SK-N-SH (cell line): Measurements from ENCODE around the gene ARF5. TPM values are rescaled to one million over a fixed set of nuclear protein-coding genes. Genes with fewer than 3 reads are reported as not detected.

Source experiments
- CTCF ChIA-PET: fragments of 300-600, 350-600 bp; formaldehyde crosslinking; extraction: SDS; loops from one replicate; lab custom pipeline; 2021; lab: Yijun Ruan, JAX
- POLR2A ChIA-PET: fragments of 350-600 bp; sonication (Branson Sonifier 250); formaldehyde crosslinking; extraction: SDS; loops from one replicate; lab custom pipeline; 2020; ENCODE audit warnings: antibody characterized with exemption, inconsistent platforms; lab: Yijun Ruan, JAX
- DNase-seq: peaks from one replicate; pipeline ENCODE4 v3.0.0; 2012
- H2AFZ ChIP-seq: fragments of 200-600 bp; sonication (generic); 2 replicates; pipeline ENCODE4 v1.8.1; 2016; ENCODE audit warnings: antibody characterized with exemption, mild to moderate bottlenecking, low read depth
- H3F3A ChIP-seq: fragments of 200-600 bp; sonication (generic); replicated peaks from 2 replicates; pipeline ENCODE3; 2016; ENCODE audit warnings: antibody characterized with exemption, mild to moderate bottlenecking; ENCODE audit not compliant: insufficient read depth
- H3K27ac ChIP-seq, 2 experiments: fragments of 200-500 bp in 1 of 2; fragments of 200-600 bp in 1 of 2; sonication (Bioruptor generic) in 1 of 2; sonication (generic), shearing (Covaris generic) in 1 of 2; 2 replicates each; pipeline versions ENCODE4 v1.5.1 to v1.6.1; 2014 to 2016; ENCODE audit warnings: low read depth in 2 of 2, inconsistent platforms in 1 of 2, low read length in 1 of 2, mild to moderate bottlenecking in 1 of 2, mixed read lengths in 1 of 2
- H3K27me3 ChIP-seq: fragments of 200-600 bp; sonication (generic), shearing (Covaris generic); 2 replicates; pipeline ENCODE4 v1.6.1; 2016; ENCODE audit warnings: mixed run types; ENCODE audit not compliant: insufficient read depth
- H3K36me3 ChIP-seq, 2 experiments: fragments of 200-500 bp in 1 of 2; fragments of 200-600 bp in 1 of 2; sonication (Bioruptor generic) in 1 of 2; sonication (generic) in 1 of 2; replicated peaks in 1 of 2; 2 replicates each; pipeline versions ENCODE3 to v1.5.1; 2014 to 2016; ENCODE audit warnings: low read length in 1 of 2, mild to moderate bottlenecking in 1 of 2; ENCODE audit not compliant: insufficient read depth in 2 of 2, control insufficient read depth in 1 of 2
- H3K4me1 ChIP-seq, 2 experiments: fragments of 200-500 bp in 1 of 2; fragments of 200-600 bp in 1 of 2; sonication (Bioruptor generic) in 1 of 2; sonication (generic), shearing (Covaris generic) in 1 of 2; 2 replicates each; pipeline versions ENCODE4 v1.5.1 to v1.6.1; 2014 to 2016; ENCODE audit warnings: low read depth in 1 of 2, low read length in 1 of 2, mixed run types in 1 of 2; ENCODE audit not compliant: insufficient read depth in 2 of 2, control insufficient read depth in 1 of 2
- H3K4me2 ChIP-seq: fragments of 200-600 bp; sonication (generic), shearing (Covaris generic); 2 replicates; pipeline ENCODE4 v1.6.1; 2017; ENCODE audit warnings: mixed run types
- H3K4me3 ChIP-seq, 2 experiments: fragments of 200-500 bp in 1 of 2; fragments of 200-600 bp in 1 of 2; sonication (Bioruptor generic) in 1 of 2; sonication (generic), shearing (Covaris generic) in 1 of 2; 2 replicates each; pipeline versions ENCODE4 v1.5.1 to v1.8.1; 2014 to 2016; ENCODE audit warnings: low read depth in 2 of 2, inconsistent platforms in 1 of 2, low read length in 1 of 2, mild to moderate bottlenecking in 1 of 2, mixed read lengths in 1 of 2, moderate library complexity in 1 of 2
- H3K79me2 ChIP-seq: fragments of 200-600 bp; sonication (generic); 2 replicates; pipeline ENCODE4 v1.8.1; 2017; ENCODE audit warnings: mild to moderate bottlenecking; ENCODE audit not compliant: insufficient read depth
- H3K9ac ChIP-seq: fragments of 200-600 bp; sonication (generic); 2 replicates; pipeline ENCODE4 v1.6.1; 2017; ENCODE audit warnings: mixed run types
- H3K9me2 ChIP-seq: fragments of 200-600 bp; sonication (generic); 2 replicates; pipeline ENCODE4 v1.6.1; 2017; ENCODE audit warnings: mixed run types
- H3K9me3 ChIP-seq: fragments of 200-600 bp; sonication (generic); 2 replicates; pipeline ENCODE4 v1.6.1; 2017; ENCODE audit warnings: mixed run types, mild to moderate bottlenecking, moderate library complexity
- H4K20me1 ChIP-seq: fragments of 200-600 bp; sonication (generic); 2 replicates; pipeline ENCODE4 v1.6.1; 2017; ENCODE audit warnings: mild to moderate bottlenecking, mixed run types; ENCODE audit not compliant: insufficient read depth
- CHD2 ChIP-seq: fragments of 150-350 bp; IDR thresholded peaks from 2 replicates; pipeline ENCODE4 v1.6.1; 2018; ENCODE audit warnings: low read length; ENCODE audit not compliant: partially characterized antibody
- ELF1 ChIP-seq: IDR thresholded peaks from 2 replicates; pipeline ENCODE4 v1.4.0; 2012
- EP300 ChIP-seq, 2 experiments: IDR thresholded peaks; 2 replicates each; pipeline versions ENCODE4 v1.4.0 to v1.6.1; 2012; ENCODE audit warnings: borderline replicate concordance in 1 of 2, low read depth in 1 of 2, low read length in 1 of 2
- FOSL2 ChIP-seq: IDR thresholded peaks from 2 replicates; pipeline ENCODE4 v1.4.0; 2012; ENCODE audit warnings: low read depth, mild to moderate bottlenecking, moderate library complexity, borderline replicate concordance
- FOXJ3 ChIP-seq: sonication (generic); formaldehyde crosslinking; IDR thresholded peaks from 2 replicates; pipeline ENCODE4 v1.5.1; 2020; ENCODE audit warnings: mild to moderate bottlenecking, missing genetic modification reagents
- GATA2 ChIP-seq: sonication (generic); formaldehyde crosslinking; IDR thresholded peaks from 2 replicates; pipeline ENCODE4 v1.5.0; 2020; ENCODE audit warnings: mild to moderate bottlenecking, missing genetic modification reagents
- JUND ChIP-seq: IDR thresholded peaks from 2 replicates; pipeline ENCODE4 v1.4.0; 2012
- NFIC ChIP-seq: IDR thresholded peaks from 2 replicates; pipeline ENCODE4 v1.4.0; 2012; ENCODE audit warnings: borderline replicate concordance
- NRF1 ChIP-seq: IDR thresholded peaks from 2 replicates; pipeline ENCODE4 v1.6.1; 2012; ENCODE audit warnings: low read depth, mild to moderate bottlenecking, low read length
- POLR2AphosphoS5 ChIP-seq: IDR thresholded peaks from 2 replicates; pipeline ENCODE4 v1.6.1; 2012; ENCODE audit warnings: low read depth, low read length
- RCOR1 ChIP-seq: fragments of 150-350 bp; IDR thresholded peaks from 2 replicates; pipeline ENCODE4 v1.6.1; 2017; ENCODE audit warnings: antibody characterized with exemption, low read length
- SIN3A ChIP-seq: IDR thresholded peaks from 2 replicates; pipeline ENCODE4 v1.6.1; 2012; ENCODE audit warnings: low read depth, mild to moderate bottlenecking, low read length, moderate library complexity, borderline replicate concordance
- SMC3 ChIP-seq: IDR thresholded peaks from 2 replicates; pipeline ENCODE4 v1.6.1; 2012; ENCODE audit warnings: low read depth, low read length, improper control_type of control experiment
- TAF1 ChIP-seq: IDR thresholded peaks from 2 replicates; pipeline ENCODE4 v1.6.1; 2012; ENCODE audit warnings: low read depth, mild to moderate bottlenecking, low read length, moderate library complexity, borderline replicate concordance
- TCF12 ChIP-seq: IDR thresholded peaks from 2 replicates; pipeline ENCODE4 v1.4.0; 2012
- YY1 ChIP-seq: IDR thresholded peaks from 2 replicates; pipeline ENCODE4 v1.4.0; 2012; ENCODE audit warnings: low read depth, mild to moderate bottlenecking
- WGBS: methylation state at CpG from one replicate; pipeline ENCODE4 v1.1.6; 2017; ENCODE audit warnings: low lambda C conversion rate; 5-methylcytosine and 5-hydroxymethylcytosine counted together
- polyA plus RNA-seq, 3 experiments: library from polyadenylated mRNA; depleted of rRNA; stranded (reverse); fragments of >200 nt; gene quantifications; 2 replicates each; pipeline ENCODE4 v1.2.3, GENCODE V29; 2012
- TF ChIP-seq, protein P1 (sequence below): IDR thresholded peaks from 2 replicates; pipeline ENCODE4; 2012
- TF ChIP-seq, protein P2 (sequence below): IDR thresholded peaks from 2 replicates; pipeline ENCODE4 v1.4.0; 2012; ENCODE audit warnings: low read depth, borderline replicate concordance
- TF ChIP-seq, protein P3 (sequence below): fragments of 200-600 bp; sonication (generic); IDR thresholded peaks from 2 replicates; pipeline ENCODE4 v1.6.1; 2017; ENCODE audit warnings: antibody characterized with exemption, mild to moderate bottlenecking, moderate library complexity
- TF ChIP-seq, protein P4 (sequence below): fragments of 150-350 bp; IDR thresholded peaks from 2 replicates; pipeline ENCODE4 v1.6.1; 2017; ENCODE audit warnings: antibody characterized with exemption, low read length, low read depth, borderline replicate concordance

Gene ARF5
- polyA plus RNA-seq, 1 of the 3 experiments (the other 2 are of a cell fraction), result 562 TPM

DNA sequence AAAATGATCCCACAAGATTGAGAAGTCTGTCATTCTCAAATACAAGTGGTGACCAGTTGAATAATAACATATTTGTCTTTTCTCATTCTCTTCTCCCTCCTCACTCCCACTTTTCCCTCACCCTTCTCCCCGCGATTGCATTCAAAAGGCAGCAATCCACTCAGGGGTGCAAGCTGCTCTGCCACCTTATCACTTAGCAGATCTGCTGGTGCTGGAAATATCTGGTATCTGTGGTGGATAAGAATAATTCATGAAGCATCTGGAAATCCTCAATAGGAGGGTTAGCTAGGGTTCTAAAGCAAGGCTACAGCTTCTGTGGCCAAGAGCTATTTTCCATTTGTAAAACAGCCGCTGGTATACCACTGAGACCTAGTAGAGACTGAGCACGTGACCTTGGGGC, 46.7 kb upstream of the ARF5 start:
- TF ChIP-seq GATA2 (peak; percentile 81), EP300 (IDR thresholded peaks at IDR 0.05; ENCODE audit: borderline replicate concordance in 1 of 2, low read depth in 1 of 2, low read length in 1 of 2) (0 out of 4 replicates have a peak, but pooled peaks of 1 of the 2 experiments have one; percentile 16), FOXJ3 (no peak), TCF12 (peak; percentile 24; the same call in 1 of the 2 replicates), FOSL2 (no peak)
- TF ChIP-seq, protein P1, sequence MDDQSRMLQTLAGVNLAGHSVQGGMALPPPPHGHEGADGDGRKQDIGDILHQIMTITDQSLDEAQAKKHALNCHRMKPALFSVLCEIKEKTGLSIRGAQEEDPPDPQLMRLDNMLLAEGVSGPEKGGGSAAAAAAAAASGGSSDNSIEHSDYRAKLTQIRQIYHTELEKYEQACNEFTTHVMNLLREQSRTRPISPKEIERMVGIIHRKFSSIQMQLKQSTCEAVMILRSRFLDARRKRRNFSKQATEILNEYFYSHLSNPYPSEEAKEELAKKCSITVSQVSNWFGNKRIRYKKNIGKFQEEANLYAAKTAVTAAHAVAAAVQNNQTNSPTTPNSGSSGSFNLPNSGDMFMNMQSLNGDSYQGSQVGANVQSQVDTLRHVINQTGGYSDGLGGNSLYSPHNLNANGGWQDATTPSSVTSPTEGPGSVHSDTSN, result 0 out of 2 replicates have a peak, but pooled peaks have one; percentile 6
- TF ChIP-seq, protein P2, sequence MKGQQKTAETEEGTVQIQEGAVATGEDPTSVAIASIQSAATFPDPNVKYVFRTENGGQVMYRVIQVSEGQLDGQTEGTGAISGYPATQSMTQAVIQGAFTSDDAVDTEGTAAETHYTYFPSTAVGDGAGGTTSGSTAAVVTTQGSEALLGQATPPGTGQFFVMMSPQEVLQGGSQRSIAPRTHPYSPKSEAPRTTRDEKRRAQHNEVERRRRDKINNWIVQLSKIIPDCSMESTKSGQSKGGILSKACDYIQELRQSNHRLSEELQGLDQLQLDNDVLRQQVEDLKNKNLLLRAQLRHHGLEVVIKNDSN, result peak; percentile 52; the same call in 1 of the 2 replicates
- Histone ChIP-seq H3K4me1 (peaks cover 0 to 8% of the 10 kb centered on the region in 2 experiments; a peak in 1 of 4 replicates), H3K9me3 (no peaks in the 10 kb centered on the region), H3K27ac (no peak overlapping the region), H2AFZ (no peak overlapping the region), H3K4me2 (no peak overlapping the region), H3K9ac (no peak overlapping the region), H3K79me2 (no peaks in the 10 kb centered on the region), H3K27me3 (peaks cover 9% of the 10 kb centered on the region; the same call in 1 of the 2 replicates), H3F3A (no peaks in the 10 kb centered on the region), H4K20me1 (no peaks in the 10 kb centered on the region), H3K36me3 (no peaks in the 10 kb centered on the region), H3K4me3 (no peak overlapping the region), H3K9me2 (no peaks in the 10 kb centered on the region)
- 31% methylated on average over 4 of the region's 4 CpGs for WGBS
- DNase-seq, result peak; percentile 27
- ChIA-PET CTCF (interaction anchor here (1.3 to 1.5 kb wide), 2 partner anchors 15 to 27 kb away, joined by 3 to 5 read pairs; no protein-coding TSS in a partner anchor), POLR2A (no interaction called here)

DNA sequence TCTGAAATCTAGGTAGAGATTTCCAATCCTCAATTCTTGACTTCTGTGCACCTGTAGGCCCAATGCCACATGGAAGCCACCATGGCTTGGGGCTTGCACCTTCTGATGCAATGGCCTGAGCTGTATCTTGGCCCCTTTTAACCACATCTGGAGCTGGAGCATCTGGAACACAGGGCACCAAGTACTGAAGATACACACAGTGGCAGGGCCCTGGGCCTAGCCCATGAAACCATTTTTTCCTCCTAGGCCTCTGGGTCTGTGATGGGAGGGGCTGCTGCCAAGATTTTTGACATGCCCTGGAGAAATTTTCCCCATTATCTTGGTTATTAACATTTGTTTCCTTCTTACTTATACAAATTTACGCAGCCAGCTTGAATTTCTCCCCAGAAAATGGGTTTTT, 41.9 kb upstream of the ARF5 start:
- Histone ChIP-seq H3K9ac (no peak overlapping the region), H3K4me1 (peaks cover 0 to 4% of the 10 kb centered on the region in 2 experiments; a peak in 1 of 4 replicates), H2AFZ (no peak overlapping the region), H4K20me1 (no peaks in the 10 kb centered on the region), H3K27me3 (no peaks in the 10 kb centered on the region), H3K9me3 (no peaks in the 10 kb centered on the region), H3K27ac (no peak overlapping the region), H3K4me2 (no peak overlapping the region), H3K36me3 (no peaks in the 10 kb centered on the region), H3F3A (no peaks in the 10 kb centered on the region), H3K4me3 (no peak overlapping the region), H3K79me2 (no peaks in the 10 kb centered on the region), H3K9me2 (no peaks in the 10 kb centered on the region)
- CTCF ChIA-PET, result interaction anchor here (1.2 kb wide), 1 partner anchor 18 kb away, joined by 3 read pairs; no protein-coding TSS in a partner anchor
- POLR2A ChIA-PET, result no interaction called here
- TF ChIP-seq SMC3, result no peak
- no peak for TF ChIP-seq POLR2AphosphoS5
- TF ChIP-seq GATA2, result no peak
- no peak for TF ChIP-seq FOSL2
- no peak for TF ChIP-seq TAF1
- TF ChIP-seq YY1, result no peak
- TF ChIP-seq, protein P3, sequence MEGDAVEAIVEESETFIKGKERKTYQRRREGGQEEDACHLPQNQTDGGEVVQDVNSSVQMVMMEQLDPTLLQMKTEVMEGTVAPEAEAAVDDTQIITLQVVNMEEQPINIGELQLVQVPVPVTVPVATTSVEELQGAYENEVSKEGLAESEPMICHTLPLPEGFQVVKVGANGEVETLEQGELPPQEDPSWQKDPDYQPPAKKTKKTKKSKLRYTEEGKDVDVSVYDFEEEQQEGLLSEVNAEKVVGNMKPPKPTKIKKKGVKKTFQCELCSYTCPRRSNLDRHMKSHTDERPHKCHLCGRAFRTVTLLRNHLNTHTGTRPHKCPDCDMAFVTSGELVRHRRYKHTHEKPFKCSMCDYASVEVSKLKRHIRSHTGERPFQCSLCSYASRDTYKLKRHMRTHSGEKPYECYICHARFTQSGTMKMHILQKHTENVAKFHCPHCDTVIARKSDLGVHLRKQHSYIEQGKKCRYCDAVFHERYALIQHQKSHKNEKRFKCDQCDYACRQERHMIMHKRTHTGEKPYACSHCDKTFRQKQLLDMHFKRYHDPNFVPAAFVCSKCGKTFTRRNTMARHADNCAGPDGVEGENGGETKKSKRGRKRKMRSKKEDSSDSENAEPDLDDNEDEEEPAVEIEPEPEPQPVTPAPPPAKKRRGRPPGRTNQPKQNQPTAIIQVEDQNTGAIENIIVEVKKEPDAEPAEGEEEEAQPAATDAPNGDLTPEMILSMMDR, result no peak
- TF ChIP-seq NRF1, result no peak
- no peak for TF ChIP-seq JUND
- TF ChIP-seq, protein P4, sequence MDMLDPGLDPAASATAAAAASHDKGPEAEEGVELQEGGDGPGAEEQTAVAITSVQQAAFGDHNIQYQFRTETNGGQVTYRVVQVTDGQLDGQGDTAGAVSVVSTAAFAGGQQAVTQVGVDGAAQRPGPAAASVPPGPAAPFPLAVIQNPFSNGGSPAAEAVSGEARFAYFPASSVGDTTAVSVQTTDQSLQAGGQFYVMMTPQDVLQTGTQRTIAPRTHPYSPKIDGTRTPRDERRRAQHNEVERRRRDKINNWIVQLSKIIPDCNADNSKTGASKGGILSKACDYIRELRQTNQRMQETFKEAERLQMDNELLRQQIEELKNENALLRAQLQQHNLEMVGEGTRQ, result no peak
- no peak for TF ChIP-seq NFIC
- TF ChIP-seq, protein P2, result no peak
- TF ChIP-seq CHD2, result no peak
- no peak for TF ChIP-seq ELF1
- TF ChIP-seq RCOR1, result no peak
- no peak for TF ChIP-seq SIN3A
- TF ChIP-seq, all 33 proteins: peak for 0
- DNase-seq, result no peak
- WGBS, result 6% methylated on average over 1 of the region's 1 CpG
